ENCODE results near the gene SCIMP.

- TF ChIP-seq CTCF (IDR thresholded peaks at IDR 0.05; ENCODE audit: low read depth, low read length): no peak
- no peak for TF ChIP-seq EZH2phosphoT487 (IDR thresholded peaks at IDR 0.05; ENCODE audit: low read depth)
Observed at GRCh38 chr17:5203178-5203907, 31.3 kb downstream of the SCIMP start.
